Measurements from ENCODE around the gene LSG1. TPM values are rescaled to one million over a fixed set of nuclear protein-coding genes. Genes with fewer than 3 reads are reported as not detected.
A peak's percentile ranks its signal among the peaks of the same experiment; 100 is the strongest.

The LSG1 gene
- total RNA-seq (2021; ENCODE audit: unreplicated experiment), result 39.7 TPM
- 26.3 and 26.9 TPM in 2 replicates for polyA plus RNA-seq (2012)
- Bru-seq, nascent RNA, result percentile 86 among the genes with signal in this experiment
- percentile 89 among the genes with signal in this experiment for BruChase-seq, experiment 1, labeled RNA remaining after a 6-hour chase
- percentile 87 among the genes with signal in this experiment for BruChase-seq, experiment 2, labeled RNA remaining after a 2-hour chase
- long read RNA-seq, transcript LSG1-201 (14 exons, 3,572 nt), result major isoform, 57 of 101 reads
- long read RNA-seq, partial matches to known transcripts, result 29 of 101 reads
- long read RNA-seq, other reads (novel, unspliced or antisense), result 15 of 101 reads

DNA sequence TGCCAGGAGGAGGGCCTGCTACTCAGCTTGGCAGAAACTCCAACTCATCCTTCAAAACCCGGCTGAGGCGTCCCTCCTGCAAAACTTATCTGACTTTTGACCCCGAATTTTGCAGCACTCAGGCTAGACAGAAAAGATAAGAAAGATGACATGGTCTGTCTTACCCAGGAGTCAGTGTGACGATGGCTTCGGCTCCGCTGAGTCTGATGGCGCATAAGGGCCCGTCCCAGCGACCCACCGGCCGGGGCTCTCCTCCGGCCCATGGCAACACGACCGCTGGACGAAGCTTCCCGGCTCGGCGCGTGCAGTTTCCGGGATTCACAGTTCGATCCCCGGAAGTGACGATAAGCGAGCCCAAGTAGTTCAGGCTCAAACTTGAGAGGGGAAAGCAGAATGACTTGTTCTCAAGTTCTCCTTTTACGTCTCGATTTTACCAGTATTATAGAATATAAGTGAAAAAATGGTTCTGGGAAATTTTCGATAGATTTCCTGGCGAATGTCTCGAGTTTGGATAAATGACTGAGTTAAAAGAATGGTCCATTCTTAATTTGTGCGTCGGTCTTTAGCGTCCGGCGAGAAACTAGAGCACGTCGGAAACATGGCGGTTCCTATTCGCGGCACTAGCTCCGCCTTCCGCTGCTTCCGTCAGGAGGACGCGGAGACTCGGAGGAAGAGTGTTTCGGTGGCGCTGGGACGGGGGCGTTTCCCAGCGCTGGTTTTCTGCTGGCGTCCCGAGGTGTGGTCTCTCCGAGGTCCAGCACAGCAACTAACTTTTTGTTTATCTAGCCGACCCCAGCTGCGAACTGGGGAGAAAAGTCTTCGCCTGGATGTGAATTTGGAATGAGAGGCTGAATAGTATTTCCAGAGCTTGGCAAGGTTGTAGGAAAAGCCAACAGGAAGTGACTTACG lies at the start of gene LSG1:
Gene LSG1, minus strand, starts transcription at position 292 of the 909 bp plus-strand sequence. Its CDS starts 29 bp downstream, at position 263.
- H2AFZ ChIP-seq (ENCODE audit: low read depth, low read length, poor library complexity, severe bottlenecking), result peak within 1 kb of the TSS; percentile 76
- TF ChIP-seq RAD21 (IDR thresholded peaks at IDR 0.05; ENCODE audit: low read depth) (no peak), POLR2AphosphoS5 (IDR thresholded peaks at IDR 0.05; ENCODE audit: low read depth, low read length) (peak; percentile 83), FOSL1 (IDR thresholded peaks at IDR 0.05; ENCODE audit: low read depth) (0 out of 2 replicates have a peak, but pooled peaks have one; percentile 34), ZFX (IDR thresholded peaks at IDR 0.05) (no peak; the same call in 1 of the 2 replicates), SIN3A (IDR thresholded peaks at IDR 0.05; ENCODE audit: low read depth) (peak; percentile 93), YY1 (IDR thresholded peaks at IDR 0.05; ENCODE audit: extremely low read depth, insufficient replicate concordance, low read depth, low read length) (peak; percentile 95), TCF7L2 (IDR thresholded peaks at IDR 0.05; ENCODE audit: borderline replicate concordance, extremely low read depth, insufficient read depth, insufficient read length) (peak; percentile 45), SP1 (IDR thresholded peaks at IDR 0.05; ENCODE audit: low read depth) (peak; percentile 94), EZH2phosphoT487 (IDR thresholded peaks at IDR 0.05; ENCODE audit: borderline replicate concordance) (no peak), EGR1 (IDR thresholded peaks at IDR 0.05; ENCODE audit: low read depth) (peak; percentile 93), ELF1 (IDR thresholded peaks at IDR 0.05; ENCODE audit: borderline replicate concordance, low read depth) (peak; percentile 73), CEBPB (IDR thresholded peaks at IDR 0.05; ENCODE audit: low read depth) (no peak), EZH2 (IDR thresholded peaks at IDR 0.05) (no peak)
- TF ChIP-seq, protein P1, sequence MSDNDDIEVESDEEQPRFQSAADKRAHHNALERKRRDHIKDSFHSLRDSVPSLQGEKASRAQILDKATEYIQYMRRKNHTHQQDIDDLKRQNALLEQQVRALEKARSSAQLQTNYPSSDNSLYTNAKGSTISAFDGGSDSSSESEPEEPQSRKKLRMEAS (IDR thresholded peaks at IDR 0.05), result peak; percentile 89
- TF ChIP-seq, protein P2, sequence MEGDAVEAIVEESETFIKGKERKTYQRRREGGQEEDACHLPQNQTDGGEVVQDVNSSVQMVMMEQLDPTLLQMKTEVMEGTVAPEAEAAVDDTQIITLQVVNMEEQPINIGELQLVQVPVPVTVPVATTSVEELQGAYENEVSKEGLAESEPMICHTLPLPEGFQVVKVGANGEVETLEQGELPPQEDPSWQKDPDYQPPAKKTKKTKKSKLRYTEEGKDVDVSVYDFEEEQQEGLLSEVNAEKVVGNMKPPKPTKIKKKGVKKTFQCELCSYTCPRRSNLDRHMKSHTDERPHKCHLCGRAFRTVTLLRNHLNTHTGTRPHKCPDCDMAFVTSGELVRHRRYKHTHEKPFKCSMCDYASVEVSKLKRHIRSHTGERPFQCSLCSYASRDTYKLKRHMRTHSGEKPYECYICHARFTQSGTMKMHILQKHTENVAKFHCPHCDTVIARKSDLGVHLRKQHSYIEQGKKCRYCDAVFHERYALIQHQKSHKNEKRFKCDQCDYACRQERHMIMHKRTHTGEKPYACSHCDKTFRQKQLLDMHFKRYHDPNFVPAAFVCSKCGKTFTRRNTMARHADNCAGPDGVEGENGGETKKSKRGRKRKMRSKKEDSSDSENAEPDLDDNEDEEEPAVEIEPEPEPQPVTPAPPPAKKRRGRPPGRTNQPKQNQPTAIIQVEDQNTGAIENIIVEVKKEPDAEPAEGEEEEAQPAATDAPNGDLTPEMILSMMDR (IDR thresholded peaks at IDR 0.05 in 2 of 3, conservative IDR thresholded peaks at IDR 0.05 in 1 of 3; ENCODE audit: borderline replicate concordance in 1 of 3, insufficient read depth in 1 of 3, low read depth in 2 of 3, low read length in 2 of 3), result no peak
- TF ChIP-seq, protein P3, sequence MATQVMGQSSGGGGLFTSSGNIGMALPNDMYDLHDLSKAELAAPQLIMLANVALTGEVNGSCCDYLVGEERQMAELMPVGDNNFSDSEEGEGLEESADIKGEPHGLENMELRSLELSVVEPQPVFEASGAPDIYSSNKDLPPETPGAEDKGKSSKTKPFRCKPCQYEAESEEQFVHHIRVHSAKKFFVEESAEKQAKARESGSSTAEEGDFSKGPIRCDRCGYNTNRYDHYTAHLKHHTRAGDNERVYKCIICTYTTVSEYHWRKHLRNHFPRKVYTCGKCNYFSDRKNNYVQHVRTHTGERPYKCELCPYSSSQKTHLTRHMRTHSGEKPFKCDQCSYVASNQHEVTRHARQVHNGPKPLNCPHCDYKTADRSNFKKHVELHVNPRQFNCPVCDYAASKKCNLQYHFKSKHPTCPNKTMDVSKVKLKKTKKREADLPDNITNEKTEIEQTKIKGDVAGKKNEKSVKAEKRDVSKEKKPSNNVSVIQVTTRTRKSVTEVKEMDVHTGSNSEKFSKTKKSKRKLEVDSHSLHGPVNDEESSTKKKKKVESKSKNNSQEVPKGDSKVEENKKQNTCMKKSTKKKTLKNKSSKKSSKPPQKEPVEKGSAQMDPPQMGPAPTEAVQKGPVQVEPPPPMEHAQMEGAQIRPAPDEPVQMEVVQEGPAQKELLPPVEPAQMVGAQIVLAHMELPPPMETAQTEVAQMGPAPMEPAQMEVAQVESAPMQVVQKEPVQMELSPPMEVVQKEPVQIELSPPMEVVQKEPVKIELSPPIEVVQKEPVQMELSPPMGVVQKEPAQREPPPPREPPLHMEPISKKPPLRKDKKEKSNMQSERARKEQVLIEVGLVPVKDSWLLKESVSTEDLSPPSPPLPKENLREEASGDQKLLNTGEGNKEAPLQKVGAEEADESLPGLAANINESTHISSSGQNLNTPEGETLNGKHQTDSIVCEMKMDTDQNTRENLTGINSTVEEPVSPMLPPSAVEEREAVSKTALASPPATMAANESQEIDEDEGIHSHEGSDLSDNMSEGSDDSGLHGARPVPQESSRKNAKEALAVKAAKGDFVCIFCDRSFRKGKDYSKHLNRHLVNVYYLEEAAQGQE (IDR thresholded peaks at IDR 0.05; ENCODE audit: low read depth), result no peak
- TF ChIP-seq, protein P4, sequence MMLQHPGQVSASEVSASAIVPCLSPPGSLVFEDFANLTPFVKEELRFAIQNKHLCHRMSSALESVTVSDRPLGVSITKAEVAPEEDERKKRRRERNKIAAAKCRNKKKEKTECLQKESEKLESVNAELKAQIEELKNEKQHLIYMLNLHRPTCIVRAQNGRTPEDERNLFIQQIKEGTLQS (IDR thresholded peaks at IDR 0.05), result no peak

More for the DNA sequence above, at the start of gene LSG1:
- CTCF ChIA-PET, result interaction anchor here (1.1 to 4.9 kb wide), 17 partner anchors 10 to 863 kb away, joined by 3 to 62 read pairs (median 8); partner anchors contain the start of gene XXYLT1
- Histone ChIP-seq H3K4me3 (replicated peaks in 1 of 2; ENCODE audit: low read depth in 1 of 2, low read length in 2 of 2) (peak within 1 kb of the TSS; percentile 89 to 95), H3K4me2 (ENCODE audit: low read length) (peak within 1 kb of the TSS; percentile 76), H3K9me3 (ENCODE audit: control insufficient read depth in 1 of 2, insufficient read depth in 1 of 2, low read depth in 1 of 2, low read length in 2 of 2) (no peaks in the 10 kb centered on the region), H3K36me3 (ENCODE audit: control insufficient read depth in 1 of 2, insufficient read depth in 2 of 2, low read length in 2 of 2) (peaks cover 9 to 14% of the 10 kb centered on the region in 2 experiments; a peak in 3 of 4 replicates), H4K20me1 (ENCODE audit: insufficient read depth) (peaks cover 12% of the 10 kb centered on the region; the same call in 1 of the 2 replicates), H3K27me3 (ENCODE audit: insufficient read depth, low read length) (no peaks in the 10 kb centered on the region; the same call in 1 of the 2 replicates), H3K9me2 (ENCODE audit: insufficient read depth) (no peaks in the 10 kb centered on the region), H3K27ac (ENCODE audit: low read depth, low read length) (peak within 1 kb of the TSS; percentile 43), H3K9ac (ENCODE audit: low read length) (peak within 1 kb of the TSS; percentile 74), H3K4me1 (ENCODE audit: control insufficient read depth in 1 of 2, insufficient read depth in 2 of 2, low read length in 2 of 2) (peaks cover 7 to 19% of the 10 kb centered on the region in 2 experiments; a peak in 3 of 4 replicates), H3K79me2 (ENCODE audit: insufficient read depth, low read length) (peaks cover 47% of the 10 kb centered on the region)
- BruUV-seq (replicated peaks), result no TSS peak
- RAD21 ChIA-PET (ENCODE audit: low non-redundant PET in 1 of 2, low total read pairs in 2 of 2, uncharacterized antibody in 2 of 2, unreplicated experiment in 2 of 2), result interaction anchor here (0.6 to 2.2 kb wide), 4 partner anchors 11 to 599 kb away, joined by 4 to 13 read pairs (median 8); partner anchors contain the start of gene XXYLT1 (in 1 of the 2)
- intact Hi-C loops (cut with micrococcal nuclease), result loop anchor here (1.0 to 5.0 kb wide), 3 partner anchors 340 to 588 kb away; no protein-coding TSS in a partner anchor
- ATAC-seq, result peak; percentile 93
- POLR2A ChIA-PET, result interaction anchor here (1.0 to 1.9 kb wide), 5 partner anchors 10 to 447 kb away, joined by 3 to 17 read pairs (median 4); partner anchors contain the start of gene FAM43A
- DNase-seq (ENCODE audit: low read depth, low spot score), result peak; percentile 95

Measured in HCT116 (cell line).